Erythroblast (primary cell): Measurements from ENCODE around the gene FSTL4.

ENCODE experiments used
- GATA1 ChIP-seq: IDR thresholded peaks from 2 replicates; pipeline ENCODE4 v1.6.1; 2011; ENCODE audit warnings: low read depth, mild to moderate bottlenecking, control low read depth, low read length, moderate library complexity
- POLR2A ChIP-seq: IDR thresholded peaks from 2 replicates; pipeline ENCODE4 v1.6.1; 2011; ENCODE audit warnings: mild to moderate bottlenecking, low read length

- TF ChIP-seq POLR2A (no peak), GATA1 (no peak)
Measured at GRCh38 chr5:133408322-133408721, 204.0 kb downstream of the FSTL4 start.
